Keratinocyte (primary cell): ENCODE measurements around the gene PAX7. TPM values are rescaled to one million over a fixed set of nuclear protein-coding genes. Genes with fewer than 3 reads are reported as not detected.

Source experiments
- DNase-seq: peaks from one replicate; pipeline ENCODE4 v3.0.0-alpha.2; 2011; ENCODE audit warnings: low read depth, missing footprints, low spot score
- FAIRE-seq: peaks from 2 replicates; lab custom pipeline; 2011; peaks lifted over from hg19 to GRCh38; lab: Jason Lieb, UNC
- H2AFZ ChIP-seq: 2 replicates; pipeline ENCODE4 v1.6.0; 2012; ENCODE audit warnings: low read length, control low read depth, inconsistent platforms; ENCODE audit not compliant: control insufficient read depth
- H3K27ac ChIP-seq: 2 replicates; pipeline ENCODE4 v1.5.1; 2011; ENCODE audit warnings: low read length; ENCODE audit not compliant: control insufficient read depth, insufficient read depth
- H3K27me3 ChIP-seq: 3 replicates; pipeline ENCODE4 v1.6.0; 2011; ENCODE audit warnings: low read length; ENCODE audit not compliant: control insufficient read depth, insufficient read depth; ENCODE audit errors: extremely low read depth
- H3K36me3 ChIP-seq, 2 experiments: 2 replicates in 1 of 2; 3 replicates in 1 of 2; pipeline ENCODE4 v1.5.1; 2011; ENCODE audit warnings: low read length in 2 of 2, mild to moderate bottlenecking in 1 of 2; ENCODE audit not compliant: control insufficient read depth in 2 of 2, insufficient read depth in 2 of 2; ENCODE audit errors: extremely low read depth in 1 of 2
- H3K4me1 ChIP-seq: 3 replicates; pipeline ENCODE4 v1.5.1; 2011; ENCODE audit warnings: low read length; ENCODE audit not compliant: control insufficient read depth, insufficient read depth; ENCODE audit errors: extremely low read depth
- H3K4me2 ChIP-seq: 3 replicates; pipeline ENCODE4 v1.6.0; 2011; ENCODE audit warnings: low read depth, low read length; ENCODE audit not compliant: control insufficient read depth, insufficient read depth; ENCODE audit errors: extremely low read depth
- H3K4me3 ChIP-seq, 3 experiments: fragments of 200-600 bp in 1 of 3; sonication (generic) in 1 of 3; 2 replicates in 2 of 3; 3 replicates in 1 of 3; pipeline ENCODE4 v1.5.1; 2011 to 2016; ENCODE audit warnings: low read length in 3 of 3, mild to moderate bottlenecking in 3 of 3, control low read depth in 2 of 3, inconsistent platforms in 1 of 3, low read depth in 1 of 3, mixed read lengths in 1 of 3, mixed run types in 1 of 3, moderate library complexity in 1 of 3; ENCODE audit not compliant: control insufficient read depth in 2 of 3, insufficient read depth in 2 of 3; ENCODE audit errors: extremely low read depth in 1 of 3
- H3K79me2 ChIP-seq: 2 replicates; pipeline ENCODE4 v1.6.0; 2012; ENCODE audit warnings: low read length; ENCODE audit not compliant: control insufficient read depth, insufficient read depth
- H3K9ac ChIP-seq: 3 replicates; pipeline ENCODE4 v1.6.0; 2011; ENCODE audit warnings: low read length; ENCODE audit not compliant: control insufficient read depth, insufficient read depth; ENCODE audit errors: extremely low read depth
- H3K9me1 ChIP-seq: 3 replicates; pipeline ENCODE4 v1.6.0; 2011; ENCODE audit warnings: low read length; ENCODE audit not compliant: control insufficient read depth, insufficient read depth; ENCODE audit errors: extremely low read depth
- H3K9me3 ChIP-seq: 2 replicates; pipeline ENCODE4 v1.5.1; 2012; ENCODE audit warnings: low read depth, low read length; ENCODE audit not compliant: control insufficient read depth
- H4K20me1 ChIP-seq: 3 replicates; pipeline ENCODE4 v1.6.0; 2011; ENCODE audit warnings: low read length; ENCODE audit not compliant: control insufficient read depth, insufficient read depth; ENCODE audit errors: extremely low read depth
- CTCF ChIP-seq, 3 experiments: IDR thresholded peaks in 1 of 3; conservative IDR thresholded peaks in 1 of 3; optimal IDR thresholded peaks in 1 of 3; 2 replicates in 2 of 3; 3 replicates in 1 of 3; pipeline versions ENCODE3 to v1.5.1; 2011; ENCODE audit warnings: low read length in 3 of 3, mild to moderate bottlenecking in 3 of 3, moderate library complexity in 2 of 3, control low read depth in 1 of 3, inconsistent platforms in 1 of 3; ENCODE audit not compliant: insufficient read depth in 2 of 3; ENCODE audit errors: extremely low read depth in 1 of 3
- EZH2 ChIP-seq: IDR thresholded peaks from one replicate; pipeline ENCODE4 v1.6.1; 2012; ENCODE audit warnings: inconsistent platforms, mild to moderate bottlenecking, low read length, moderate library complexity
- dilution Hi-C: fragments of 300-500 bp; cut with MboI; formaldehyde crosslinking; loops from one replicate; pipeline ENCODE4 v1.7.0; 2020; ENCODE audit warnings: low sequenced_read_pairs; ENCODE audit not compliant: extremely low pct_ligation_motif_present
- polyA plus RNA-seq, 5 experiments: library from polyadenylated mRNA; depleted of rRNA in 3 of 5; stranded (reverse) in 3 of 5; stranded (forward) in 1 of 5; unstranded in 1 of 5; fragments of >200 nt; gene quantifications; 1 replicate in 1 of 5; 2 replicates in 3 of 5; 3 replicates in 1 of 5; pipeline versions ENCODE4 v1.2.1 to v1.2.3, GENCODE V29; 2011 to 2012; ENCODE audit warnings: missing spikeins in 2 of 5, low read depth in 1 of 5, low replicate concordance in 1 of 5

Gene PAX7
- polyA plus RNA-seq, 1 donor (not counting 4 experiments of a cell fraction or from before 2014, with no cell fraction given), result not detected

GRCh38 chr1:18652791-18653190 is 22.1 kb downstream of the PAX7 start:
- peaks cover 51% of the 10 kb centered on the region for H3K27me3 ChIP-seq
- DNase-seq (no peak), FAIRE-seq (no peak)
- no peaks in the 10 kb centered on the region for H3K79me2 ChIP-seq
- H4K20me1 ChIP-seq, result no peaks in the 10 kb centered on the region
- no peak overlapping the region for H3K4me2 ChIP-seq
- dilution Hi-C loops, result no loop called here
- peaks cover 4% of the 10 kb centered on the region for H3K4me1 ChIP-seq
- no peak overlapping the region for H2AFZ ChIP-seq
- no peak for TF ChIP-seq EZH2
- TF ChIP-seq CTCF (optimal IDR thresholded peaks at IDR 0.05 in 1 of 3, IDR thresholded peaks at IDR 0.05 in 1 of 3, conservative IDR thresholded peaks at IDR 0.05 in 1 of 3; ENCODE audit: extremely low read depth in 1 of 3, insufficient read depth in 2 of 3, low read length in 3 of 3), result no peak
- no peak overlapping the region for H3K9ac ChIP-seq
- H3K9me3 ChIP-seq, result no peaks in the 10 kb centered on the region
- no peaks in the 10 kb centered on the region for H3K9me1 ChIP-seq
- H3K4me3 ChIP-seq, result no peak overlapping the region
- no peak overlapping the region for H3K27ac ChIP-seq
- no peaks in the 10 kb centered on the region for H3K36me3 ChIP-seq

- TF ChIP-seq CTCF (optimal IDR thresholded peaks at IDR 0.05 in 1 of 3, IDR thresholded peaks at IDR 0.05 in 1 of 3, conservative IDR thresholded peaks at IDR 0.05 in 1 of 3; ENCODE audit: extremely low read depth in 1 of 3, insufficient read depth in 2 of 3, low read length in 3 of 3), result no peak
- no peak for TF ChIP-seq EZH2
- H3K4me1 ChIP-seq, result peaks cover 4% of the 10 kb centered on the region
- FAIRE-seq, result no peak
- H3K4me2 ChIP-seq, result no peak overlapping the region
- no peak overlapping the region for H2AFZ ChIP-seq
- DNase-seq, result no peak
- H3K4me3 ChIP-seq, result no peak overlapping the region
- H3K27ac ChIP-seq, result no peak overlapping the region
- no peaks in the 10 kb centered on the region for H3K79me2 ChIP-seq
- dilution Hi-C loops, result no loop called here
- H3K9ac ChIP-seq, result no peak overlapping the region
- no peaks in the 10 kb centered on the region for H3K36me3 ChIP-seq
- no peaks in the 10 kb centered on the region for H3K9me3 ChIP-seq
- H4K20me1 ChIP-seq, result no peaks in the 10 kb centered on the region
- peaks cover 46% of the 10 kb centered on the region for H3K27me3 ChIP-seq
- no peaks in the 10 kb centered on the region for H3K9me1 ChIP-seq
These were observed 22.7 kb downstream of the PAX7 start for GRCh38 chr1:18653367-18653766.
